ENCODE results near the gene C10orf71. TPM values are rescaled to one million over a fixed set of nuclear protein-coding genes. Genes with fewer than 3 reads are reported as not detected.

Gene C10orf71
- total RNA-seq, 1 donor from 2014 or later, result not detected

DNA sequence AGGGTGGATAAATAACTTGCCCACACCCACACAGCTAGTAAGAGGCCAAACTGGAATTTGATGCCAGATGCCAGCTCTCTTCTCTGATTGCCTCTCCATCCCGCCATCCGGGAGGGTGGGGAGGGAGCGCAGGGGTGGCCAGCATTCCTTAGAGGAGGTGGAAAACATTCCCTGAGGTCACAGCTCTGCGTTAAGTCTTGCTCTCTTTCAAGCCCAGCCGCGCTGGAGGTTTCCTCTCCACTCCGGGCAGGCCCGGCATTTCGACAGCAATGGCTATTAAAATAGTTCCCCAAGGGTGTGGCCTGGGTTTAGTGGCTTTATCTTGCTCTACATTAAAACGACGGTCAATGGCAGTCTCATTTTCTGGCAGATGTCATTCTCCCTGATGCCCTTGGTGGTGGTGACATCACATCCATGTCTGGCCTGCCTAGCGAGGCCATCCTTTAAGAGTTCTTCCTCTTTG, 16.1 kb upstream of the C10orf71 start:
- Mint-ChIP-seq H3K27ac (ENCODE audit: unreplicated experiment) (no peak overlapping the region), H3K4me1 (ENCODE audit: low read depth, unreplicated experiment) (peaks cover 2% of the 10 kb centered on the region), H3K4me3 (ENCODE audit: unreplicated experiment) (no peak overlapping the region), H3K9me3 (ENCODE audit: unreplicated experiment) (no peaks in the 10 kb centered on the region), H3K36me3 (ENCODE audit: low read depth, unreplicated experiment) (no peaks in the 10 kb centered on the region), H3K27me3 (ENCODE audit: low read depth, unreplicated experiment) (peaks cover 34% of the 10 kb centered on the region)
- TF ChIP-seq CTCF (IDR thresholded peaks at IDR 0.05; ENCODE audit: insufficient read depth, low read depth, low read length) (no peak), EZH2 (IDR thresholded peaks at IDR 0.05; ENCODE audit: insufficient read depth, low read length) (no peak)
- DNase-seq (ENCODE audit: low read depth) (no peak), FAIRE-seq (no peak)
- H3K4me3 ChIP-seq (ENCODE audit: insufficient read depth, low read depth, low read length), result no peak overlapping the region
- H3K4me2 ChIP-seq (ENCODE audit: low read length), result no peak overlapping the region
- no peak overlapping the region for H3K9ac ChIP-seq (ENCODE audit: low read length)
- H3K4me1 ChIP-seq (ENCODE audit: insufficient read depth, low read length), result no peaks in the 10 kb centered on the region
- no peak overlapping the region for H2AFZ ChIP-seq (ENCODE audit: low read depth, low read length)
- peaks cover 4% of the 10 kb centered on the region for H3K27me3 ChIP-seq (ENCODE audit: insufficient read depth, low read length)
- H3K9me3 ChIP-seq (ENCODE audit: insufficient read depth, low read depth, low read length), result no peaks in the 10 kb centered on the region
- no peaks in the 10 kb centered on the region for H4K20me1 ChIP-seq (ENCODE audit: insufficient read depth, low read length)
- H3K36me3 ChIP-seq (ENCODE audit: insufficient read depth, low read length), result no peaks in the 10 kb centered on the region
- no peaks in the 10 kb centered on the region for H3K79me2 ChIP-seq (ENCODE audit: insufficient read depth, low read length)
- no peak overlapping the region for H3K27ac ChIP-seq (ENCODE audit: low read depth, low read length)

- H3K4me3 Mint-ChIP-seq (ENCODE audit: unreplicated experiment), result no peak overlapping the region
- no peak overlapping the region for H3K9ac ChIP-seq (ENCODE audit: low read length)
- no peaks in the 10 kb centered on the region for H3K4me1 ChIP-seq (ENCODE audit: insufficient read depth, low read length)
- H2AFZ ChIP-seq (ENCODE audit: low read depth, low read length), result no peak overlapping the region
- H3K9me3 ChIP-seq (ENCODE audit: insufficient read depth, low read depth, low read length), result no peaks in the 10 kb centered on the region
- H3K79me2 ChIP-seq (ENCODE audit: insufficient read depth, low read length), result no peaks in the 10 kb centered on the region
- no peak overlapping the region for H3K27ac Mint-ChIP-seq (ENCODE audit: unreplicated experiment)
- H3K4me3 ChIP-seq (ENCODE audit: insufficient read depth, low read depth, low read length), result no peak overlapping the region
- H3K36me3 ChIP-seq (ENCODE audit: insufficient read depth, low read length), result no peaks in the 10 kb centered on the region
- H3K36me3 Mint-ChIP-seq (ENCODE audit: low read depth, unreplicated experiment), result no peaks in the 10 kb centered on the region
- DNase-seq (ENCODE audit: low read depth) (no peak), FAIRE-seq (no peak)
- H3K4me2 ChIP-seq (ENCODE audit: low read length), result no peak overlapping the region
- no peak overlapping the region for H3K27ac ChIP-seq (ENCODE audit: low read depth, low read length)
- H3K4me1 Mint-ChIP-seq (ENCODE audit: low read depth, unreplicated experiment), result peaks cover 2% of the 10 kb centered on the region
- peaks cover 30% of the 10 kb centered on the region for H3K27me3 Mint-ChIP-seq (ENCODE audit: low read depth, unreplicated experiment)
- H4K20me1 ChIP-seq (ENCODE audit: insufficient read depth, low read length), result no peaks in the 10 kb centered on the region
- no peaks in the 10 kb centered on the region for H3K9me3 Mint-ChIP-seq (ENCODE audit: unreplicated experiment)
- peaks cover 4% of the 10 kb centered on the region for H3K27me3 ChIP-seq (ENCODE audit: insufficient read depth, low read length)
- TF ChIP-seq CTCF (IDR thresholded peaks at IDR 0.05; ENCODE audit: insufficient read depth, low read depth, low read length), result no peak
- TF ChIP-seq EZH2 (IDR thresholded peaks at IDR 0.05; ENCODE audit: insufficient read depth, low read length), result no peak
These were observed 15.5 kb upstream of the C10orf71 start for GRCh38 chr10:49283491-49283890.

DNA sequence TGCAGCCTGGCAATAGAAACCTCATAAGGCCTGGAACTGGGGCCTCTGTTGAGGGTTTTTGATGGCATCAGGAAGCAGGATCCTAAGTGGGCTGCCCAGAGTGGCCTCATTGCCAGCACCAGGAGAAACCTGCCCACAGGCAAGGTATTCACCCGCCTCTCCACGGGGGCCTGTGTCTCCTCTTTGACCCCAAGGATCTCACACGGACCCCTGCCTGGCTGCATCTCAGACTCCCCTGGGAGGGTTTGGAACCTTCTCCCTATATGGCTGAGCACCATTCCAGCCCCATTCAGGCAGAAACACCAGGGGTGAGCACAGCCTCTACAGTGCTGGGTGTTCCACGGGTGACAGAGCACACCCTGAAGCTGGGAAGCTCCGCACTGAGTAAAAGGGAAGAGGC, 14.6 kb upstream of the C10orf71 start:
- Histone ChIP-seq H3K4me3 (ENCODE audit: insufficient read depth, low read depth, low read length) (no peak overlapping the region), H3K4me1 (ENCODE audit: insufficient read depth, low read length) (no peaks in the 10 kb centered on the region), H4K20me1 (ENCODE audit: insufficient read depth, low read length) (no peaks in the 10 kb centered on the region), H3K4me2 (ENCODE audit: low read length) (no peak overlapping the region), H3K27me3 (ENCODE audit: insufficient read depth, low read length) (peaks cover under 1% of the 10 kb centered on the region), H3K79me2 (ENCODE audit: insufficient read depth, low read length) (no peaks in the 10 kb centered on the region), H2AFZ (ENCODE audit: low read depth, low read length) (no peak overlapping the region), H3K9me3 (ENCODE audit: insufficient read depth, low read depth, low read length) (no peaks in the 10 kb centered on the region), H3K36me3 (ENCODE audit: insufficient read depth, low read length) (no peaks in the 10 kb centered on the region), H3K27ac (ENCODE audit: low read depth, low read length) (no peak overlapping the region), H3K9ac (ENCODE audit: low read length) (no peak overlapping the region)
- DNase-seq (ENCODE audit: low read depth) (no peak), FAIRE-seq (no peak)
- no peak for TF ChIP-seq EZH2 (IDR thresholded peaks at IDR 0.05; ENCODE audit: insufficient read depth, low read length)
- no peak for TF ChIP-seq CTCF (IDR thresholded peaks at IDR 0.05; ENCODE audit: insufficient read depth, low read depth, low read length)
- Mint-ChIP-seq H3K27ac (ENCODE audit: unreplicated experiment) (no peak overlapping the region), H3K9me3 (ENCODE audit: unreplicated experiment) (no peaks in the 10 kb centered on the region), H3K36me3 (ENCODE audit: low read depth, unreplicated experiment) (no peaks in the 10 kb centered on the region), H3K4me1 (ENCODE audit: low read depth, unreplicated experiment) (peaks cover 2% of the 10 kb centered on the region), H3K4me3 (ENCODE audit: unreplicated experiment) (no peak overlapping the region), H3K27me3 (ENCODE audit: low read depth, unreplicated experiment) (peaks cover 25% of the 10 kb centered on the region)

Measured in astrocyte (in vitro differentiated cells and primary cell).